NT2/D1 (cell line): Measurements from ENCODE around the gene CENPH.
"Not testable (repeated sequence)": the region's sequence is repeated elsewhere in the genome, so short reads cannot be mapped to it uniquely, and the experiment has no call there.

Experiments used
- SUZ12 ChIP-seq: IDR thresholded peaks from 2 replicates; pipeline ENCODE4 v1.6.1; 2011; ENCODE audit not compliant: insufficient read length, insufficient read depth; ENCODE audit errors: extremely low read depth
- YY1 ChIP-seq: IDR thresholded peaks from 2 replicates; pipeline ENCODE4 v1.6.1; 2011; ENCODE audit not compliant: insufficient read length, insufficient read depth
- ZNF274 ChIP-seq: IDR thresholded peaks from 2 replicates; pipeline ENCODE4 v1.6.1; 2011; ENCODE audit warnings: mild to moderate bottlenecking, low read depth, low read length

GRCh38 chr5:69220371-69220770 lies 31.0 kb downstream of the CENPH start:
- not testable (repeated sequence) for TF ChIP-seq YY1, ZNF274, SUZ12
